Measurements from ENCODE around the gene TMSB4X. TPM values are rescaled to one million over a fixed set of nuclear protein-coding genes. Genes with fewer than 3 reads are reported as not detected.
A peak's percentile ranks its signal among the peaks of the same experiment; 100 is the strongest.
"Not testable (repeated sequence)": the region's sequence is repeated elsewhere in the genome, so short reads cannot be mapped to it uniquely, and the experiment has no call there.

The TMSB4X gene
- total and polyA plus RNA-seq, 4 donors = 2,440 to 3,659 (median 2,708) TPM

GRCh38 chrX:12973561-12974304 lies 1.2 kb upstream of the TMSB4X start:
- peak in 2 of 6 donors; percentile 51 to 72 for DNase-seq (ENCODE audit: low read depth in 4 of 6, low spot score in 6 of 6)
- Histone ChIP-seq H3K27ac (ENCODE audit: low read depth, low read length) (peak overlapping the region; percentile 92), H3K27me3 (ENCODE audit: control insufficient read depth, insufficient read depth, low read length) (peaks cover 19% of the 10 kb centered on the region), H3K36me3 (ENCODE audit: control insufficient read depth, insufficient read depth, low read length) (no peaks in the 10 kb centered on the region), H3K4me1 (ENCODE audit: control insufficient read depth, insufficient read depth, low read length) (peaks cover 14% of the 10 kb centered on the region), H3K9me3 (ENCODE audit: control insufficient read depth, insufficient read depth, low read length) (no peaks in the 10 kb centered on the region), H3K4me3 (ENCODE audit: low read depth, low read length) (peak overlapping the region; percentile 63)
- 61% methylated on average over 8 of the region's 19 CpGs for WGBS (ENCODE audit: insufficient coverage)

GRCh38 chrX:12974305-12974795 lies 560 bp upstream of the TMSB4X start:
- Histone ChIP-seq H3K27me3 (ENCODE audit: control insufficient read depth, insufficient read depth, low read length) (peaks cover 19% of the 10 kb centered on the region), H3K27ac (ENCODE audit: low read depth, low read length) (peak overlapping the region; percentile 92), H3K9me3 (ENCODE audit: control insufficient read depth, insufficient read depth, low read length) (no peaks in the 10 kb centered on the region), H3K4me3 (ENCODE audit: low read depth, low read length) (peak overlapping the region; percentile 63), H3K36me3 (ENCODE audit: control insufficient read depth, insufficient read depth, low read length) (no peaks in the 10 kb centered on the region), H3K4me1 (ENCODE audit: control insufficient read depth, insufficient read depth, low read length) (peaks cover 14% of the 10 kb centered on the region)
- DNase-seq (ENCODE audit: low read depth in 4 of 6, low spot score in 6 of 6) = peak in 2 of 6 donors; percentile 71 to 81
- 15% methylated on average over 11 of the region's 13 CpGs for WGBS (ENCODE audit: insufficient coverage)

GRCh38 chrX:12975670-12975965 lies 708 bp downstream of the TMSB4X start:
- WGBS (ENCODE audit: insufficient coverage) = 7% methylated on average over 26 of the region's 26 CpGs
- Histone ChIP-seq H3K36me3 (ENCODE audit: control insufficient read depth, insufficient read depth, low read length) (no peaks in the 10 kb centered on the region), H3K9me3 (ENCODE audit: control insufficient read depth, insufficient read depth, low read length) (no peaks in the 10 kb centered on the region), H3K4me3 (ENCODE audit: low read depth, low read length) (peak overlapping the region; percentile 63), H3K27ac (ENCODE audit: low read depth, low read length) (peak overlapping the region; percentile 92), H3K4me1 (ENCODE audit: control insufficient read depth, insufficient read depth, low read length) (peaks cover 14% of the 10 kb centered on the region), H3K27me3 (ENCODE audit: control insufficient read depth, insufficient read depth, low read length) (peaks cover 19% of the 10 kb centered on the region)
- peak in 2 of 6 donors; percentile 41 to 60 for DNase-seq (ENCODE audit: low read depth in 4 of 6, low spot score in 6 of 6)

DNA sequence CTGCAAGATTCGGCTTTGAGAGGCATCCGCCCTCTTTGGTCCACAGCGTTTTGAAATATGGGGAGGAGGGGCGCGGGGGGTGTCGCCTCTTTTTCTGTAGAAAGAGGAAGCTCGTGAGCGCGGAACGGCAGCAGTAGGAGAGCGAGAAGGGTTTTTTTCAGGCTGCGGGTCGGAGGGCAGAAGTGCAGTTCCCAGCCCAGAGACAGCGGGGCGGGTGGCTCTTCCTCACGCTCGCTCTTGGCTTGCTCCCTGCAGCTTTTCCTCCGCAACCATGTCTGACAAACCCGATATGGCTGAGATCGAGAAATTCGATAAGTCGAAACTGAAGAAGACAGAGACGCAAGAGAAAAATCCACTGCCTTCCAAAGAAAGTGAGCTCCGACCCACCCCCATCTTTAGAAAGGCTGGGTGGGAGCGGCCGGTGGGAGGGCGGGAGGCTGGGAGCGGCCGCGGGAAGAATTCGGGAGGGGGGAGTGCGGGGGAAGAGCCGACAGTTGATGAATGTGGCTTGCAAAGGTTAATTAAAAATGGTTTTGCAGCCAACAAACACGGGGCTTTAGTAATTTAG lies 1.2 kb downstream of the TMSB4X start:
- WGBS (ENCODE audit: insufficient coverage) = 20% methylated on average over 21 of the region's 34 CpGs
- Histone ChIP-seq H3K4me1 (ENCODE audit: control insufficient read depth, insufficient read depth, low read length) (peaks cover 10% of the 10 kb centered on the region), H3K27me3 (ENCODE audit: control insufficient read depth, insufficient read depth, low read length) (peaks cover 16% of the 10 kb centered on the region), H3K4me3 (ENCODE audit: low read depth, low read length) (peak overlapping the region; percentile 63), H3K9me3 (ENCODE audit: control insufficient read depth, insufficient read depth, low read length) (no peaks in the 10 kb centered on the region), H3K36me3 (ENCODE audit: control insufficient read depth, insufficient read depth, low read length) (no peaks in the 10 kb centered on the region), H3K27ac (ENCODE audit: low read depth, low read length) (peak overlapping the region; percentile 92)
- DNase-seq (ENCODE audit: low read depth in 4 of 6, low spot score in 6 of 6) = peak in 2 of 6 donors; percentile 77 to 81

DNA sequence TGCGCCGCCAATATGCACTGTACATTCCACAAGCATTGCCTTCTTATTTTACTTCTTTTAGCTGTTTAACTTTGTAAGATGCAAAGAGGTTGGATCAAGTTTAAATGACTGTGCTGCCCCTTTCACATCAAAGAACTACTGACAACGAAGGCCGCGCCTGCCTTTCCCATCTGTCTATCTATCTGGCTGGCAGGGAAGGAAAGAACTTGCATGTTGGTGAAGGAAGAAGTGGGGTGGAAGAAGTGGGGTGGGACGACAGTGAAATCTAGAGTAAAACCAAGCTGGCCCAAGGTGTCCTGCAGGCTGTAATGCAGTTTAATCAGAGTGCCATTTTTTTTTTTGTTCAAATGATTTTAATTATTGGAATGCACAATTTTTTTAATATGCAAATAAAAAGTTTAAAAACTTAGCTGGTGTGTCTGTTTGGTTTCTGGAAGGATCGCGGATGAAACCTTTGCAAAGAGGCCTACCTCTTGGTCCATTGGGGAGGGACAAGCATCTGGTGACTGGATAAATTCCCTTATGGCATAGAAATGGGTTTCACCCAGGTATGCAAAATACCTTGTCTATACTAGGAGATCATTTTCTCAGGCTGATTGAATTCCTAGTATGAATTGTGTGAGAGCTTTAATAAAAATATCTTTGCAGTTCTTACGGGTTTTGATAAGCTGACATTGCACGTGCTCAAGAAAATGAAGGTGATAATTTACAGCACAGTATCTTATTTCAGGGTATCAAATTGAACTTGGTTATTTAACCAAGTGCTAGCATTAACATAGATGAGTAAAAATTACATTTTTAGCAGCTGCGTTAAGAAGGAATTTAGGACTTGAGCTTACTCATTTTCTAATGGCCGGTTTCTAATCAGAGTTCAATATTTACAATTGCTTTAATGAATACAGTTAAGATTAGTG lies 2.2 kb downstream of the TMSB4X start:
- not testable (repeated sequence) for H3K9me3 ChIP-seq (ENCODE audit: control insufficient read depth, insufficient read depth, low read length); H3K4me1 ChIP-seq (ENCODE audit: control insufficient read depth, insufficient read depth, low read length); H3K36me3 ChIP-seq (ENCODE audit: control insufficient read depth, insufficient read depth, low read length)
- Histone ChIP-seq H3K27ac (ENCODE audit: low read depth, low read length) (peak overlapping the region; percentile 33), H3K27me3 (ENCODE audit: control insufficient read depth, insufficient read depth, low read length) (peaks cover 16% of the 10 kb centered on the region), H3K4me3 (ENCODE audit: low read depth, low read length) (peak overlapping the region; percentile 63)
- WGBS (ENCODE audit: insufficient coverage) = 27% methylated on average over 6 of the region's 12 CpGs
- peak in 2 of 6 donors; percentile 20 to 31 for DNase-seq (ENCODE audit: low read depth in 4 of 6, low spot score in 6 of 6)

GRCh38 chrX:12977761-12978204 lies 2.9 kb downstream of the TMSB4X start:
- H3K36me3 ChIP-seq (ENCODE audit: control insufficient read depth, insufficient read depth, low read length) = no peaks in the 10 kb centered on the region
- no peaks in the 10 kb centered on the region for H3K9me3 ChIP-seq (ENCODE audit: control insufficient read depth, insufficient read depth, low read length)
- peaks cover 4% of the 10 kb centered on the region for H3K4me1 ChIP-seq (ENCODE audit: control insufficient read depth, insufficient read depth, low read length)
- peak overlapping the region; percentile 33 for H3K27ac ChIP-seq (ENCODE audit: low read depth, low read length)
- peaks cover 16% of the 10 kb centered on the region for H3K27me3 ChIP-seq (ENCODE audit: control insufficient read depth, insufficient read depth, low read length)
- no peak for DNase-seq (ENCODE audit: low read depth in 4 of 6, low spot score in 6 of 6)
- H3K4me3 ChIP-seq (ENCODE audit: low read depth, low read length) = peak overlapping the region; percentile 63
- WGBS (ENCODE audit: insufficient coverage) = 50% methylated on average over 1 of the region's 9 CpGs

DNA sequence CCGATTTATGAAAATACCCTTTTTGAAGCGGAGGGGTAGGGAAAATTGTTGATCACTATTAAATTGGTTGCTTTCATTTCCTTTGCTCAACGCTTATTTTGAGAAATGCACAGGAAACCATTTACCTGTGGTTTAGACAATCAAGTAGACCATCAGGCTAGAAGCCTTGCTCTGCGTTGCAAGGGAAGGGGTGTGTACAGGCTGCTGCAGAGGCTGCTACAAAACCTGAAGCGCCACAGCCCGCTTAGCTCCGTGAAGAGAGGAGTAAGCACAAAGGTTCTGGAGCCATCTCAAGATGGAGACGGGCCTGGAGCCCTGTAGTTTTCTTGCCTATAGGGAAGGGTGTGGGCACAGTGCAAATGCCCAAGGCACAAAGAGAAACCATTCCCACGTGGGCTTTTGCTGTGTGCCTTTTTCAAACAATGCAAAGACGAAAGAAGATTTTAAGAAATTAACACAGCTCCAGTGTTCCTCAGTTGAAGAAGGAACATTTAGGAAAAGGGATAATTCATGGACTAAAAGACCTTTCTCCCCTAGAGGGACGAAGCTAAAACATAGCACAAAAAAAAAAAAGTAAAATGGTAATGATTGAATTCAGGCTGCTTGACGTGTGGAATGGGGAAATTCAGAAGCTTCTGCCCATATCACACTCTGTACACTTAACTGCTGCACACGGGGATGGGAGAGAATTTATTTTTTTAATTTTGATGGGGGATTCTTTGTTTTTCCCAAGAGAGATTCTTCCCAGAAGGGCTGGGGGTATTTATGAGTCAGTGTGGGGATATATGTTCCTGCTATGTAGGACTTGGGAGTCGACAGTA lies 3.5 kb downstream of the TMSB4X start:
- DNase-seq (ENCODE audit: low read depth in 4 of 6, low spot score in 6 of 6) = peak in 2 of 6 donors; percentile 78 to 86
- Histone ChIP-seq H3K27me3 (ENCODE audit: control insufficient read depth, insufficient read depth, low read length) (peaks cover 15% of the 10 kb centered on the region), H3K27ac (ENCODE audit: low read depth, low read length) (peak overlapping the region; percentile 33), H3K36me3 (ENCODE audit: control insufficient read depth, insufficient read depth, low read length) (no peaks in the 10 kb centered on the region), H3K9me3 (ENCODE audit: control insufficient read depth, insufficient read depth, low read length) (no peaks in the 10 kb centered on the region), H3K4me3 (ENCODE audit: low read depth, low read length) (peak overlapping the region; percentile 4), H3K4me1 (ENCODE audit: control insufficient read depth, insufficient read depth, low read length) (peaks cover 4% of the 10 kb centered on the region)
- 24% methylated on average over 6 of the region's 14 CpGs for WGBS (ENCODE audit: insufficient coverage)

- no CpG with 5 or more reads among the region's 4 CpGs for WGBS (ENCODE audit: insufficient coverage)
- H3K9me3 ChIP-seq (ENCODE audit: control insufficient read depth, insufficient read depth, low read length) = no peaks in the 10 kb centered on the region
- DNase-seq (ENCODE audit: low read depth in 4 of 6, low spot score in 6 of 6) = peak in 2 of 6 donors; percentile 22 to 41
- H3K4me1 ChIP-seq (ENCODE audit: control insufficient read depth, insufficient read depth, low read length) = no peaks in the 10 kb centered on the region
- H3K27ac ChIP-seq (ENCODE audit: low read depth, low read length) = peak overlapping the region; percentile 33
- peaks cover 10% of the 10 kb centered on the region for H3K27me3 ChIP-seq (ENCODE audit: control insufficient read depth, insufficient read depth, low read length)
- H3K4me3 ChIP-seq (ENCODE audit: low read depth, low read length) = no peak overlapping the region
- H3K36me3 ChIP-seq (ENCODE audit: control insufficient read depth, insufficient read depth, low read length) = no peaks in the 10 kb centered on the region
Observed at GRCh38 chrX:12979026-12979607, 4.2 kb downstream of the TMSB4X start.
